ENCODE measurements around the gene SP3. TPM values are rescaled to one million over a fixed set of nuclear protein-coding genes. Genes with fewer than 3 reads are reported as not detected.

SP3 gene
- total and polyA plus RNA-seq, 10 donors: 17.4 to 140 (median 99.0) TPM

DNA sequence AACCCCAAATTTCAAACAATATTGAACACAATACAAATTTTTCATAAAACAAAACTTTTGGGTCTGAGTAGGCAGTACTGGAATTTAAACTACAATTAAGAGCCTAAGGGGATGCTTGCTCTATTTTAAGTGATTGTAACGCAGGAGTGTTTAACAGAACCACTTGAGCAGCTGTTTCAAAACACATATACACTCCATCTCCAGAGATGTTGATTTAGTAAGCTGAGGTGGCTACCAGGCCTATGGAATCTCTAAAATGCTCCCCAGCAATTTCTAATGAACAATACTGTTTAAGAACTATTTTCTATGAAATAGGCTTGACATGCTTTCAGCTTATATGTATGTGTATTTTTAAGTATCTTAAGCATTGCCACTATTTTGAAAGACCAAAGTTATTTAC, 58.5 kb downstream of the SP3 start:
- DNase-seq: no peak
- TF ChIP-seq, protein P1, sequence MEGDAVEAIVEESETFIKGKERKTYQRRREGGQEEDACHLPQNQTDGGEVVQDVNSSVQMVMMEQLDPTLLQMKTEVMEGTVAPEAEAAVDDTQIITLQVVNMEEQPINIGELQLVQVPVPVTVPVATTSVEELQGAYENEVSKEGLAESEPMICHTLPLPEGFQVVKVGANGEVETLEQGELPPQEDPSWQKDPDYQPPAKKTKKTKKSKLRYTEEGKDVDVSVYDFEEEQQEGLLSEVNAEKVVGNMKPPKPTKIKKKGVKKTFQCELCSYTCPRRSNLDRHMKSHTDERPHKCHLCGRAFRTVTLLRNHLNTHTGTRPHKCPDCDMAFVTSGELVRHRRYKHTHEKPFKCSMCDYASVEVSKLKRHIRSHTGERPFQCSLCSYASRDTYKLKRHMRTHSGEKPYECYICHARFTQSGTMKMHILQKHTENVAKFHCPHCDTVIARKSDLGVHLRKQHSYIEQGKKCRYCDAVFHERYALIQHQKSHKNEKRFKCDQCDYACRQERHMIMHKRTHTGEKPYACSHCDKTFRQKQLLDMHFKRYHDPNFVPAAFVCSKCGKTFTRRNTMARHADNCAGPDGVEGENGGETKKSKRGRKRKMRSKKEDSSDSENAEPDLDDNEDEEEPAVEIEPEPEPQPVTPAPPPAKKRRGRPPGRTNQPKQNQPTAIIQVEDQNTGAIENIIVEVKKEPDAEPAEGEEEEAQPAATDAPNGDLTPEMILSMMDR (IDR thresholded peaks at IDR 0.05 in 8 of 11, conservative IDR thresholded peaks at IDR 0.05 in 3 of 11): no peak
- no peak for TF ChIP-seq POLR2A (IDR thresholded peaks at IDR 0.05)
- TF ChIP-seq POLR2AphosphoS5 (IDR thresholded peaks at IDR 0.05): no peak
- peaks cover 0 to 80% (median 41%) of the 10 kb centered on the region in 6 donors for H3K36me3 ChIP-seq
- no peak overlapping the region for H3K4me3 ChIP-seq
- H3K27me3 ChIP-seq (replicated peaks in 1 of 7): no peaks in the 10 kb centered on the region
- no peak overlapping the region for H3K27ac ChIP-seq
- H3K4me1 ChIP-seq: no peaks in the 10 kb centered on the region
- H3K9me3 ChIP-seq: no peaks in the 10 kb centered on the region
- 92 to 100% (median 96%) methylated on average over 1 of the region's 1 CpG for WGBS, 5 donors
- intact Hi-C loops (cut with DNase I; ENCODE audit: low total_unique reads): loop anchor here (10.0 kb wide), 1 partner anchor 48 kb away; no protein-coding TSS in a partner anchor

DNA sequence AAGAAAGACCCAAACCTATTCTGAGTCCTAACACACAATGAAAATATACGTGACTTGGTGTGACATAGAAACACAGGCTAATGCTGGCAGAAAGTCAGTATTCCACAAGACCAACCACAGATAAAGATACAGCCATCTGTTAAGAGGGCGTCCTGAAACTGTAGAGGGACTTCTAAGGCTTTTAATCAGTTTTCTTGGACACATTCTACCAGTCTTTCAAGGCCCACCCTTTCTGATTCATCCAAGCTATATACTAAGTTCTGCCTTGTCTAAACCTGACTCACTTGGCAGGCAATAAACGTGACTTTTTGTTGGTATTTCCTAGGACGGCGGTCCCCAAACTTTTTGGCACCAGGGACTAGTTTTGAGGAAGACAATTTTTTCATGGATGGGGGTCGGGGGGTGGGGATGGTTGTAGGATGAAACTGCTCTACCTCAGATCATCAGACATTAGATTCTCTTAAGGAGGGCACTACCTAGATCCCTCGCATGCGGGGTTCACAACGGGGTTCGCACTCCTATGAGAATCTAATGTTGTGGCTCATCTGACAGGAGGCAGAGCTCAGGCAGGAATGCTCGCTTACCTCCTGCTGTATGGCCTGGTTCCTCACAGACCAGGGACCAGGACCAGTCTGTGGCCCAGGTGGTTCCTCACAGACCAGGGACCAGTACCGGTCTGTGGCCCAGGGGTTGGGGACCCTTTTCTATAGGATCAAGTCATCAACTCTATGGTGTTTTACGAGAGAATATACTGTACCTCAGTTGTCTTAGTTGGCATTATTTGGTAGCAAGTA, 61.4 kb downstream of the SP3 start:
- no peaks in the 10 kb centered on the region for H3K9me3 ChIP-seq
- no peaks in the 10 kb centered on the region for H3K27me3 ChIP-seq (replicated peaks in 1 of 7)
- 88 to 97% (median 96%) methylated on average over 13 of the region's 13 CpGs for WGBS, 5 donors
- H3K36me3 ChIP-seq: peaks cover 0 to 52% (median 23%) of the 10 kb centered on the region in 6 donors
- H3K4me3 ChIP-seq: no peak overlapping the region
- TF ChIP-seq, protein P1 (IDR thresholded peaks at IDR 0.05 in 8 of 11, conservative IDR thresholded peaks at IDR 0.05 in 3 of 11): no peak
- TF ChIP-seq POLR2AphosphoS5 (IDR thresholded peaks at IDR 0.05): peak; percentile 16 to 51 (median 31)
- no peak for DNase-seq
- peaks cover 2 to 11% (median 4%) of the 10 kb centered on the region in 6 donors for H3K4me1 ChIP-seq
- no peak overlapping the region for H3K27ac ChIP-seq
- intact Hi-C loops (cut with DNase I; ENCODE audit: low total_unique reads): loop anchor here (10.0 kb wide), 1 partner anchor 51 kb away; no protein-coding TSS in a partner anchor

DNA sequence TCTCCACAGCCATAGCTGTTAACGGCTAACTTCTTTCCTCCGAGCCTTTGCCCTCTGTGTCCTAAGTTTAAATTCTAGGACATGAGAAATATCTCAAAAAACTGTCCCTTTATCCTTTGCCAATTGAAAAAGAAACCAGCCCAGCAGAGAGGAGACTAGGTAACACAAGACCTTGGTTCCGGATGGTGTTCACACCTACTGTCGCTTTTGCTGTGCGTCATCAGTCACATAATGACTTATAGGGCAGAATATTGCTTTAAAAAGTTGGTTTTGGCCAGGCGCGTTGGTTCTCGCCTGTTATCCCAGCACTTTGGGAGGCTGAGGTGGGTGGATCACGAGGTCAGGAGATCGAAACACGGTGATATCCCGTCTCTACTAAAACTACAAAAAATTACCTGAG, 66.2 kb downstream of the SP3 start:
- no peak for TF ChIP-seq POLR2AphosphoS5 (IDR thresholded peaks at IDR 0.05)
- no peak for TF ChIP-seq POLR2A (IDR thresholded peaks at IDR 0.05)
- 76 to 95% (median 83%) methylated on average over 12 of the region's 12 CpGs for WGBS, 5 donors
- Histone ChIP-seq H3K4me3 (no peak overlapping the region), H3K4me1 (peaks cover 9 to 24% (median 13%) of the 10 kb centered on the region in 6 donors), H3K27me3 (replicated peaks in 1 of 7) (no peaks in the 10 kb centered on the region), H3K36me3 (peaks cover 0 to 4% (median 1%) of the 10 kb centered on the region in 6 donors), H3K27ac (peak overlapping the region in 2 of 8 donors; percentile 34 to 39), H3K9me3 (no peaks in the 10 kb centered on the region)
- intact Hi-C loops (cut with DNase I; ENCODE audit: low total_unique reads): no loop called here
- no peak for DNase-seq

DNA sequence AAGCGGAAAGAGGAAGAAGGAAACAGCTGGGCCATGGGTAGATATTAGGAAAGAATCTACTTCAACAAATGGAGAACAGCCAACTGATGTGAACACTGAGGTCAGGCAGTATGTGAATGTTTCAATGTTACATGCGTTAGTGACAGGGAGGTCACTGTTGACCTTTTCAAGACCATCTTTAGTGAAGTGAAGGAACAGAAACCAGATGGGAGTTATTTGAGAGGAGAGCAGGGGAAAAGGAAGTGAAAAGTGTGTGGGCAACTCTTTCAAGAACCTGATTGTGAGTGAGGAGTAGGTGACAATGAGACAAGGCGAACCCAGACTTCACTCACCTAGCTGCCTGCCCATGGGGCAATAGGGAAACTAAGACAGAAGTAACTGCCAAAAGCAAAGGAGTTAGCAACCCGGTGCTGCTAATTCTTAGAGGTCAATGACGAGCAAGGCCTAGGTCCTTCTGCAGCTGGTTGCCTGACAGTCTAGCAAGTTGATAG, 67.0 kb downstream of the SP3 start:
- no peaks in the 10 kb centered on the region for H3K9me3 ChIP-seq
- no peaks in the 10 kb centered on the region for H3K27me3 ChIP-seq (replicated peaks in 1 of 7)
- 33 to 50% (median 42%) methylated on average over 5 of the region's 5 CpGs for WGBS, 5 donors
- peaks cover 9 to 24% (median 13%) of the 10 kb centered on the region in 6 donors for H3K4me1 ChIP-seq
- no peak for DNase-seq
- no peaks in the 10 kb centered on the region for H3K36me3 ChIP-seq
- TF ChIP-seq, protein P1 (IDR thresholded peaks at IDR 0.05 in 8 of 11, conservative IDR thresholded peaks at IDR 0.05 in 3 of 11): no peak
- TF ChIP-seq POLR2A (IDR thresholded peaks at IDR 0.05) (no peak), POLR2AphosphoS5 (IDR thresholded peaks at IDR 0.05) (peak in 1 of 3 donors; percentile 42)
- intact Hi-C loops (cut with DNase I; ENCODE audit: low total_unique reads): no loop called here
- peak overlapping the region in 5 of 8 donors; percentile 26 to 47 (median 38) for H3K27ac ChIP-seq
- no peak overlapping the region for H3K4me3 ChIP-seq
